Choroid plexus epithelial cell (primary cell): Measurements from ENCODE around the gene TTC7B.

ENCODE experiments used
- DNase-seq: peaks from one replicate; pipeline ENCODE4 v3.0.0-alpha.2; 2010; ENCODE audit warnings: low read depth
- H3K4me3 ChIP-seq: 2 replicates; pipeline ENCODE4 v1.5.1; 2011; ENCODE audit warnings: low read depth, mild to moderate bottlenecking, control low read depth, low read length, moderate library complexity
- TF ChIP-seq, protein P1 (sequence below): conservative IDR thresholded peaks from 2 replicates; pipeline ENCODE4 v1.5.1; 2011; ENCODE audit warnings: low read depth, mild to moderate bottlenecking, control low read depth, inconsistent platforms, low read length, moderate library complexity

The TTC7B gene

DNA sequence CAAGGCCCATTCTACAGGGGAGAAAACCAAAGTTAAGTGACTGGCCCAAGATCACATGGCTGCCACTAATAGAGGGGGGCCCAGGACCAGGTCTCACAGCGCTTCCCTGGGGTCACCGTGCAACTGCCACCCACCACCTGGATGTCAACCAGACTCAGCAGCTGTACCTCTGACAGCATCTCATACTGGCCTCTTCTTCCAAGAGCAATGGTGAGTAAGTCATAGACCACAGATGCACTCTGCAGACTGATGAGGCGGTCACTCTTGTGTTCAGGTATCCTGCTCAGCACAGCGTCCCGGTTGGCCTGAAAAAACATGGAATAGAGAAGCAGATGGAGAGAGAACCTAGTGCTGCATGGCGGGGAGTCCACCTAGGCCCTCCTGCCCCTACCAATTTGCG is 139.9 kb downstream of the TTC7B start:
- DNase-seq: no peak

DNA sequence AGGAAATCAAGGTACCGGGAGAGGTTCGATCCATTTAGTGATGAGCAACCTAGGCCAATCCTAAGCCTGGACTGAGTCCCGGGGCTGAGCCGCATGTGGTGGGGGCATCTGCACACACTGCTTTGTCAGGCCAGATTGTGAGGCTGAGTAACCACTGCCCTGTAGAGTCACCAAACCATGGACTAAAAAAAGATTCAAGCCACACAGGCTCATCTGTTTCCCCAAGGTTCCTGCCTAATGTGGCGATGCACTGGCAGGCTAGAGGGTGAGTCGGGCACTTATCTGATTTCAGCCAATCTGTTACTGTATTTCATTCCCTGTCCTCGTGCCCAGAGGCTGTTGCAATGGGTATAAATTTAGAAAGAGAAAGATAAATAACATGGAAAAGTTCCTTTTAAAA is 140.8 kb downstream of the TTC7B start:
- no peak overlapping the region for H3K4me3 ChIP-seq
- TF ChIP-seq, protein P1, sequence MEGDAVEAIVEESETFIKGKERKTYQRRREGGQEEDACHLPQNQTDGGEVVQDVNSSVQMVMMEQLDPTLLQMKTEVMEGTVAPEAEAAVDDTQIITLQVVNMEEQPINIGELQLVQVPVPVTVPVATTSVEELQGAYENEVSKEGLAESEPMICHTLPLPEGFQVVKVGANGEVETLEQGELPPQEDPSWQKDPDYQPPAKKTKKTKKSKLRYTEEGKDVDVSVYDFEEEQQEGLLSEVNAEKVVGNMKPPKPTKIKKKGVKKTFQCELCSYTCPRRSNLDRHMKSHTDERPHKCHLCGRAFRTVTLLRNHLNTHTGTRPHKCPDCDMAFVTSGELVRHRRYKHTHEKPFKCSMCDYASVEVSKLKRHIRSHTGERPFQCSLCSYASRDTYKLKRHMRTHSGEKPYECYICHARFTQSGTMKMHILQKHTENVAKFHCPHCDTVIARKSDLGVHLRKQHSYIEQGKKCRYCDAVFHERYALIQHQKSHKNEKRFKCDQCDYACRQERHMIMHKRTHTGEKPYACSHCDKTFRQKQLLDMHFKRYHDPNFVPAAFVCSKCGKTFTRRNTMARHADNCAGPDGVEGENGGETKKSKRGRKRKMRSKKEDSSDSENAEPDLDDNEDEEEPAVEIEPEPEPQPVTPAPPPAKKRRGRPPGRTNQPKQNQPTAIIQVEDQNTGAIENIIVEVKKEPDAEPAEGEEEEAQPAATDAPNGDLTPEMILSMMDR: no peak
- DNase-seq: no peak

More for the DNA sequence above, 139.9 kb downstream of the TTC7B start:
- TF ChIP-seq, protein P1: no peak
- H3K4me3 ChIP-seq: no peak overlapping the region

DNA sequence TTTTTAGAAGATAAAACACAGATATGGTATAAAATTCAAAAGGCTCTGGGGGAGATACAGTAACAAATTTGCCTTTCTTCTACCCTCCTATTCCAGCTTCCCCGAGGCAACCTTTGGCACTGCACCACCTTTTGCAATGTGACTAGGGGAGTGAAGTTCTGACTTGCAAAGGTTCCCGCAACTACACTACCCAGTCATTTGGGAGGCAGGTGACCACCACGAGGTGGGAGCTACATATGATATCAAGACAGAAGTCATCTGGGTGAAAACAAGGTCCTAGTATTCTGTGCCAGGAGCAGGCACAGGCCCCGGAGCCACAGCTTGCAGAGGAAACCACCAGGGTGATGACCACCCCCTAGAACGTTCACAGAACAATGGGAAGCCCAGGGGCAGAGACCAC is 141.5 kb downstream of the TTC7B start:
- no peak for DNase-seq
- TF ChIP-seq, protein P1: no peak
- no peak overlapping the region for H3K4me3 ChIP-seq

DNA sequence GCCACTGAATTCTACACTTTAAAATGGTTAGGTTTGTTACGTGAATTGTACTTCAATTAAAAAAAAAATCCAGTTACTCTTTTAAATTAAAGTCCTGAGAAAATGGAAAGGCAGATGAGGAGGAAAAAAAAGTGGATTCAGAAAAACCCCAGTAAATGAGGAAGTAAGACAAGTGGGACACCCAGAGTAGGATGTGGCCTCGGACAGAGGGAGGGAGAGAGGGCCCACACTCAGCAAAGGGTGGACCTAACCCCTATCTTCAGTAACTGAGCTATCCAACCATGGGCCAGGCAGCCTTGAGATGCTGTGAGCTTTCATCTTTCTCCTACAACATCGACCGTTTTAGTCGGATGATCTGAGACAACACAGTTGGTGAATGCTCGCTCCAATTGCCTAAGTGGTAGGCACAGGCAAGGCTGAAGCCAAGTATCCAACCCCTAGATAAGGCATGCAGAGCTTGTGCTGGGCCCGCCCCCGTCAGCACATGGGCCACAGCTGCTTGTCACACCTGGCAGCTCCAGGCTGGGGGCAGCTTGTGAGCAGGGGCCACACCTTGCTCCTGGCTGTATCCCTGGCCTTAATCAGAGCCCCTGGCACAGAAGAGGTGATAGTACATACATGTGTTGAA is 142.1 kb downstream of the TTC7B start:
- H3K4me3 ChIP-seq: no peak overlapping the region
- TF ChIP-seq, protein P1: no peak
- DNase-seq: no peak

- no peak for DNase-seq
- H3K4me3 ChIP-seq: no peak overlapping the region
- TF ChIP-seq, protein P1: no peak
These were observed 144.6 kb downstream of the TTC7B start for GRCh38 chr14:90671382-90672234.

- TF ChIP-seq, protein P1: no peak
- DNase-seq: no peak
These were observed 146.5 kb downstream of the TTC7B start for GRCh38 chr14:90669731-90670130.

More at GRCh38 chr14:90669731-90670130, 146.5 kb downstream of the TTC7B start:
- no peak overlapping the region for H3K4me3 ChIP-seq
